Neural progenitor cell (in vitro differentiated cells): ENCODE results near the gene CPN1. TPM values are rescaled to one million over a fixed set of nuclear protein-coding genes. Genes with fewer than 3 reads are reported as not detected.

Source experiments
- DNase-seq: peaks from one replicate; pipeline ENCODE4 v3.0.0-alpha.2; 2016; ENCODE audit warnings: low spot score
- H2AFZ ChIP-seq: fragments of 200-600 bp; sonication (generic); replicated peaks from 2 replicates; pipeline ENCODE4 v1.6.1; 2016; ENCODE audit warnings: antibody characterized with exemption
- H3F3A ChIP-seq: fragments of 200-600 bp; sonication (generic); 2 replicates; pipeline ENCODE4 v1.6.1; 2016; ENCODE audit warnings: antibody characterized with exemption, low read depth
- H3K27ac ChIP-seq: fragments of 200-600 bp; sonication (generic); 2 replicates; pipeline ENCODE4 v1.5.1; 2016; ENCODE audit warnings: mild to moderate bottlenecking
- H3K27me3 ChIP-seq: fragments of 200-600 bp; sonication (generic); 2 replicates; pipeline ENCODE4 v1.6.1; 2016; ENCODE audit warnings: mild to moderate bottlenecking, moderate library complexity
- H3K36me3 ChIP-seq: fragments of 200-600 bp; sonication (generic); 2 replicates; pipeline ENCODE4 v1.5.1; 2016
- H3K4me1 ChIP-seq: fragments of 200-600 bp; sonication (generic); 2 replicates; pipeline ENCODE4 v1.6.1; 2016; ENCODE audit warnings: mixed run types
- H3K4me2 ChIP-seq: fragments of 200-600 bp; sonication (generic); 2 replicates; pipeline ENCODE4 v1.6.1; 2016
- H3K4me3 ChIP-seq: fragments of 200-600 bp; sonication (generic); 2 replicates; pipeline ENCODE4 v1.5.1; 2016
- H3K79me2 ChIP-seq: fragments of 200-600 bp; sonication (generic); 2 replicates; pipeline ENCODE4 v1.6.1; 2016; ENCODE audit warnings: low read depth
- H3K9ac ChIP-seq: fragments of 200-600 bp; sonication (generic); 2 replicates; pipeline ENCODE4 v1.6.1; 2016
- H3K9me3 ChIP-seq: fragments of 200-600 bp; sonication (generic); 2 replicates; pipeline ENCODE4 v1.5.1; 2016; ENCODE audit warnings: low read depth
- H4K20me1 ChIP-seq: fragments of 200-600 bp; sonication (generic); 2 replicates; pipeline ENCODE4 v1.6.1; 2016; ENCODE audit warnings: low read depth
- H3K27ac Mint-ChIP-seq: 3 replicates; pipeline ENCODE4 v1.8.0; 2021; ENCODE audit warnings: mixed read lengths
- H3K27me3 Mint-ChIP-seq: 2 replicates; pipeline ENCODE4 v1.8.0; 2022; ENCODE audit warnings: low read depth, mild to moderate bottlenecking, inconsistent platforms, moderate library complexity, mixed read lengths; ENCODE audit not compliant: insufficient read depth
- H3K36me3 Mint-ChIP-seq: 3 replicates; pipeline ENCODE4 v1.8.0; 2021; ENCODE audit warnings: mixed read lengths
- H3K4me1 Mint-ChIP-seq: 3 replicates; pipeline ENCODE4 v1.8.0; 2021; ENCODE audit warnings: mixed read lengths
- H3K4me3 Mint-ChIP-seq: 3 replicates; pipeline ENCODE4 v1.8.0; 2021; ENCODE audit warnings: mild to moderate bottlenecking, moderate library complexity, mixed read lengths
- H3K9me3 Mint-ChIP-seq: 3 replicates; pipeline ENCODE4 v1.8.0; 2020; ENCODE audit warnings: mixed read lengths
- CTCF ChIP-seq: fragments of 200-600 bp; sonication (generic); IDR thresholded peaks from 2 replicates; pipeline ENCODE4 v1.5.1; 2017; ENCODE audit warnings: antibody characterized with exemption, mild to moderate bottlenecking
- EZH2 ChIP-seq: fragments of 200-600 bp; sonication (generic); IDR thresholded peaks from 2 replicates; pipeline ENCODE4 v1.6.1; 2017; ENCODE audit warnings: antibody characterized with exemption, mild to moderate bottlenecking, moderate library complexity
- EZH2phosphoT487 ChIP-seq: fragments of 200-600 bp; sonication (generic); IDR thresholded peaks from 2 replicates; pipeline ENCODE4 v1.6.1; 2017; ENCODE audit warnings: antibody characterized with exemption
- total RNA-seq: library from RNA; depleted of rRNA; stranded (reverse); fragments of >200 nt; gene quantifications from 2 replicates; pipeline ENCODE4 v1.2.3, GENCODE V29; 2015; ENCODE audit warnings: low replicate concordance

Gene CPN1
- not detected in 2 replicates for total RNA-seq

- Histone ChIP-seq H3K79me2 (no peaks in the 10 kb centered on the region), H4K20me1 (no peaks in the 10 kb centered on the region), H2AFZ (peak within 1 kb of the TSS; percentile 12), H3K4me3 (no peak within 1 kb of the TSS), H3K27ac (no peak within 1 kb of the TSS), H3K4me1 (peaks cover 3% of the 10 kb centered on the region), H3K9ac (no peak within 1 kb of the TSS), H3F3A (no peaks in the 10 kb centered on the region), H3K9me3 (no peaks in the 10 kb centered on the region), H3K4me2 (no peak within 1 kb of the TSS), H3K27me3 (no peaks in the 10 kb centered on the region), H3K36me3 (no peaks in the 10 kb centered on the region)
- Mint-ChIP-seq H3K4me1 (no peaks in the 10 kb centered on the region), H3K27me3 (peaks cover 3% of the 10 kb centered on the region), H3K4me3 (no peak within 1 kb of the TSS), H3K36me3 (no peaks in the 10 kb centered on the region), H3K9me3 (no peaks in the 10 kb centered on the region), H3K27ac (no peak within 1 kb of the TSS)
- TF ChIP-seq CTCF = no peak
- TF ChIP-seq EZH2phosphoT487 = no peak
- TF ChIP-seq EZH2 = no peak
- no peak for DNase-seq
Observed at GRCh38 chr10:100081075-100082001, at the start of gene CPN1. TSS of gene CPN1 (minus strand) at chr10:100081869. CDS start at chr10:100081625, 244 bp downstream.

GRCh38 chr10:100130831-100131230 is 49.2 kb upstream of the CPN1 start:
- no peak overlapping the region for H3K27ac Mint-ChIP-seq
- H3K4me2 ChIP-seq = no peak overlapping the region
- peaks cover 5% of the 10 kb centered on the region for H3F3A ChIP-seq
- H3K9me3 ChIP-seq = no peaks in the 10 kb centered on the region
- no peak overlapping the region for H2AFZ ChIP-seq
- no peak overlapping the region for H3K4me3 Mint-ChIP-seq
- no peaks in the 10 kb centered on the region for H3K36me3 ChIP-seq
- no peaks in the 10 kb centered on the region for H3K4me1 ChIP-seq
- no peak overlapping the region for H3K27ac ChIP-seq
- H4K20me1 ChIP-seq = no peaks in the 10 kb centered on the region
- no peaks in the 10 kb centered on the region for H3K27me3 ChIP-seq
- no peak for TF ChIP-seq CTCF
- no peak for TF ChIP-seq EZH2phosphoT487
- TF ChIP-seq EZH2 = no peak
- H3K9ac ChIP-seq = no peak overlapping the region
- peaks cover 2% of the 10 kb centered on the region for H3K27me3 Mint-ChIP-seq
- no peak for DNase-seq
- H3K4me3 ChIP-seq = no peak overlapping the region
- no peaks in the 10 kb centered on the region for H3K36me3 Mint-ChIP-seq
- H3K4me1 Mint-ChIP-seq = peaks cover 4% of the 10 kb centered on the region
- H3K79me2 ChIP-seq = no peaks in the 10 kb centered on the region
- H3K9me3 Mint-ChIP-seq = peaks cover 6% of the 10 kb centered on the region

- Histone ChIP-seq H3K9ac (no peak overlapping the region), H3K9me3 (no peaks in the 10 kb centered on the region), H3F3A (peaks cover 5% of the 10 kb centered on the region), H3K27ac (no peak overlapping the region), H4K20me1 (no peaks in the 10 kb centered on the region), H2AFZ (peak overlapping the region; percentile 27), H3K4me1 (no peaks in the 10 kb centered on the region), H3K27me3 (no peaks in the 10 kb centered on the region), H3K36me3 (no peaks in the 10 kb centered on the region), H3K4me2 (no peak overlapping the region), H3K79me2 (no peaks in the 10 kb centered on the region), H3K4me3 (no peak overlapping the region)
- TF ChIP-seq EZH2 (no peak), EZH2phosphoT487 (no peak), CTCF (no peak)
- H3K27ac Mint-ChIP-seq = no peak overlapping the region
- H3K27me3 Mint-ChIP-seq = peaks cover 2% of the 10 kb centered on the region
- no peak for DNase-seq
- H3K9me3 Mint-ChIP-seq = no peaks in the 10 kb centered on the region
- H3K4me1 Mint-ChIP-seq = peaks cover 4% of the 10 kb centered on the region
- H3K36me3 Mint-ChIP-seq = no peaks in the 10 kb centered on the region
- no peak overlapping the region for H3K4me3 Mint-ChIP-seq
Observed at GRCh38 chr10:100129424-100129823, 47.8 kb upstream of the CPN1 start.
